GM23338 (cell line): ENCODE results near the gene SLIT1.

Experiments used
- CTCF ChIP-seq, 2 experiments: fragments of 200-600 bp in 1 of 2; sonication (generic) in 1 of 2; conservative IDR thresholded peaks; 2 replicates each; pipeline versions ENCODE4 v1.5.1 to v1.6.1; 2016 to 2017; ENCODE audit warnings: antibody characterized with exemption in 2 of 2, low read depth in 2 of 2, mild to moderate bottlenecking in 2 of 2, moderate library complexity in 1 of 2
- EZH2 ChIP-seq: fragments of 200-600 bp; sonication (generic); IDR thresholded peaks from one replicate; pipeline ENCODE4 v1.8.0; 2017; ENCODE audit warnings: antibody characterized with exemption, mild to moderate bottlenecking, low read depth; ENCODE audit not compliant: unreplicated experiment
- EZH2phosphoT487 ChIP-seq: fragments of 200-600 bp; sonication (generic); IDR thresholded peaks from one replicate; pipeline ENCODE4 v1.8.1; 2018; ENCODE audit warnings: antibody characterized with exemption; ENCODE audit not compliant: unreplicated experiment
- JUNB ChIP-seq: IDR thresholded peaks from one replicate; pipeline ENCODE4 v1.6.1; 2016; ENCODE audit warnings: antibody characterized with exemption; ENCODE audit not compliant: unreplicated experiment
- POLR2AphosphoS5 ChIP-seq: IDR thresholded peaks from 2 replicates; pipeline ENCODE4 v1.6.1; 2016; ENCODE audit warnings: antibody characterized with exemption, low read depth
- REST ChIP-seq: IDR thresholded peaks from one replicate; pipeline ENCODE4 v1.6.1; 2018; ENCODE audit warnings: antibody characterized with exemption; ENCODE audit not compliant: unreplicated experiment
- ZNF331 ChIP-seq: fragments of 250-450 bp; sonication (Bioruptor Pico); IDR thresholded peaks from 2 replicates; pipeline ENCODE4 v1.5.0; 2020; ENCODE audit warnings: low read depth, mild to moderate bottlenecking, moderate library complexity

- TF ChIP-seq ZNF331 (CRISPR knock-in tag) (no peak), POLR2AphosphoS5 (no peak), CTCF (conservative IDR thresholded peaks at IDR 0.05; ENCODE audit: low read depth in 2 of 2) (no peak), EZH2 (no peak), EZH2phosphoT487 (no peak), REST (no peak), JUNB (no peak)
Measured at GRCh38 chr10:97083228-97083829, 102.4 kb downstream of the SLIT1 start.
